ENCODE data around the gene DHH. TPM values are rescaled to one million over a fixed set of nuclear protein-coding genes. Genes with fewer than 3 reads are reported as not detected.
"Not testable (repeated sequence)": the region's sequence is repeated elsewhere in the genome, so short reads cannot be mapped to it uniquely, and the experiment has no call there.

Gene DHH
- polyA plus RNA-seq, 2 of the 4 experiments (the other 2 are of a cell fraction) = not detected

GRCh38 chr12:49129332-49130150, 34.9 kb upstream of the DHH start:
- Histone ChIP-seq H3K4me1 (peaks cover 27% of the 10 kb centered on the region), H3K27ac (peak overlapping the region; percentile 99), H3K4me2 (peak overlapping the region; percentile 96), H3K4me3 (peak overlapping the region; percentile 93), H3K9me3 (no peaks in the 10 kb centered on the region)
- TF ChIP-seq FOSB (CRISPR knock-in tag; IDR thresholded peaks at IDR 0.05) (0 out of 2 replicates have a peak, but pooled peaks have one; percentile 68), SMC3 (IDR thresholded peaks at IDR 0.05) (no peak), HOXA7 (CRISPR knock-in tag; IDR thresholded peaks at IDR 0.05) (0 out of 2 replicates have a peak, but pooled peaks have one; percentile 63)
- DNase-seq (ENCODE audit: low read depth in 1 of 2, low spot score in 1 of 2) = no peak
- CTCF ChIA-PET = interaction anchor here (0.6 to 6.6 kb wide), 41 partner anchors 7 to 1234 kb away, joined by 3 to 115 read pairs (median 4); partner anchors contain the start of genes DHH, LMBR1L, RHEBL1 and TUBA1C
- no peak for FAIRE-seq
- ATAC-seq = no peak
- POLR2A ChIA-PET = interaction anchor here (1.1 to 3.4 kb wide), 15 partner anchors 8 to 264 kb away, joined by 3 to 66 read pairs (median 11); partner anchors contain the start of genes LMBR1L, RND1, TROAP and TUBA1A
- WGBS (ENCODE audit: missing lambda C conversion rate) = 41% methylated on average over 18 of the region's 18 CpGs

GRCh38 chr12:49127971-49128370, 33.4 kb upstream of the DHH start:
- ATAC-seq; POLR2A ChIA-PET; H3K4me3 ChIP-seq; FAIRE-seq; H3K27ac ChIP-seq; H3K4me2 ChIP-seq; H3K9me3 ChIP-seq; DNase-seq (ENCODE audit: low read depth in 1 of 2, low spot score in 1 of 2): not testable (repeated sequence)
- CTCF ChIA-PET = interaction anchor here (0.6 to 6.6 kb wide), 5 partner anchors 15 to 1036 kb away, joined by 3 to 87 read pairs (median 15); no protein-coding TSS in a partner anchor
- WGBS (ENCODE audit: missing lambda C conversion rate) = 91% methylated on average over 5 of the region's 8 CpGs
- peaks cover 26% of the 10 kb centered on the region for H3K4me1 ChIP-seq

- no peak overlapping the region for H3K4me2 ChIP-seq
- ChIA-PET CTCF (interaction anchor here (0.6 to 6.6 kb wide), 5 partner anchors 14 to 1037 kb away, joined by 3 to 87 read pairs (median 15); no protein-coding TSS in a partner anchor), POLR2A (no interaction called here)
- DNase-seq (ENCODE audit: low read depth in 1 of 2, low spot score in 1 of 2) (peak in 1 of 2 experiments; percentile 42), FAIRE-seq (no peak), ATAC-seq (no peak)
- H3K9me3 ChIP-seq = no peaks in the 10 kb centered on the region
- 90% methylated on average over 4 of the region's 4 CpGs for WGBS (ENCODE audit: missing lambda C conversion rate)
- H3K4me3 ChIP-seq = no peak overlapping the region
- H3K4me1 ChIP-seq = peaks cover 18% of the 10 kb centered on the region
- no peak overlapping the region for H3K27ac ChIP-seq
- TF ChIP-seq POLR2AphosphoS2 (conservative IDR thresholded peaks at IDR 0.05; ENCODE audit: low read length) (peak; percentile 99), ELK1 (IDR thresholded peaks at IDR 0.05; ENCODE audit: low read depth, low read length) (no peak), PBX3 (IDR thresholded peaks at IDR 0.05) (peak; percentile 73), CBX8 (IDR thresholded peaks at IDR 0.05) (no peak), RARB (CRISPR knock-in tag; IDR thresholded peaks at IDR 0.05) (peak; percentile 96), BCL3 (IDR thresholded peaks at IDR 0.05) (0 out of 3 replicates have a peak, but pooled peaks have one; percentile 35), HOXA7 (CRISPR knock-in tag; IDR thresholded peaks at IDR 0.05) (peak; percentile 97), E2F6 (IDR thresholded peaks at IDR 0.05; ENCODE audit: borderline replicate concordance, low read depth) (no peak), CHD2 (IDR thresholded peaks at IDR 0.05; ENCODE audit: low read length, partially characterized antibody) (peak; percentile 11), MAZ (IDR thresholded peaks at IDR 0.05; ENCODE audit: borderline replicate concordance, low read depth, low read length) (no peak), EHF (CRISPR knock-in tag; IDR thresholded peaks at IDR 0.05) (0 out of 2 replicates have a peak, but pooled peaks have one; percentile 47), TP53 (CRISPR knock-in tag; IDR thresholded peaks at IDR 0.05) (peak; percentile 97), TFCP2L1 (CRISPR knock-in tag; IDR thresholded peaks at IDR 0.05) (peak; percentile 95), USF2 (IDR thresholded peaks at IDR 0.05) (no peak), ZFP36 (IDR thresholded peaks at IDR 0.05; ENCODE audit: borderline replicate concordance, partially characterized antibody) (no peak), NFE2L2 (conservative IDR thresholded peaks at IDR 0.05; ENCODE audit: low read length) (0 out of 2 replicates have a peak, but pooled peaks have one; percentile 6), HMGXB4 (CRISPR knock-in tag; IDR thresholded peaks at IDR 0.05; ENCODE audit: borderline replicate concordance) (peak; percentile 59; the same call in 1 of the 2 replicates), CHD4 (IDR thresholded peaks at IDR 0.05; ENCODE audit: borderline replicate concordance) (no peak)
Observed at GRCh38 chr12:49126852-49127763, 32.5 kb upstream of the DHH start.
